Measurements from ENCODE around the gene SUGCT.
"Not testable (repeated sequence)": the region's sequence is repeated elsewhere in the genome, so short reads cannot be mapped to it uniquely, and the experiment has no call there.

SUGCT gene

DNA sequence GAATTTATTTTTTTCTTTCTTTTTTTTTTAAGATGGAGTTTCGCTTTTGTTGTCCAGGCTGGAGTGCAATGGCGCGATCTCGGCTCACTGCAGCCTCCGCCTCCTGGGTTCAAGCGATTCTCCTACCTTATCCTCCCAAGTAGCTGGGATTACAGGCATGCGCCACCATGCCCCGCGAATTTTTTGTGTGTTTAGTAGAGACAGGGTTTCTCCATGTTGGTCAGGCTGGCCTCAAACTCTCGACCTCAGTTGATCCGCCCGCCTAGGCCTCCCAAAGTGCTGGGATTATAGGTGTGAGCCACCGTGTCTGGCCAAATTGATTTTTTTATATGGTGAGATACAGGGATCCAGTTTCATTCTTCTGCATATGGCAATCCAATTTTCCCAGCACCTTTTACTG, 5.1 kb downstream of the SUGCT start:
- not testable (repeated sequence) for DNase-seq

DNA sequence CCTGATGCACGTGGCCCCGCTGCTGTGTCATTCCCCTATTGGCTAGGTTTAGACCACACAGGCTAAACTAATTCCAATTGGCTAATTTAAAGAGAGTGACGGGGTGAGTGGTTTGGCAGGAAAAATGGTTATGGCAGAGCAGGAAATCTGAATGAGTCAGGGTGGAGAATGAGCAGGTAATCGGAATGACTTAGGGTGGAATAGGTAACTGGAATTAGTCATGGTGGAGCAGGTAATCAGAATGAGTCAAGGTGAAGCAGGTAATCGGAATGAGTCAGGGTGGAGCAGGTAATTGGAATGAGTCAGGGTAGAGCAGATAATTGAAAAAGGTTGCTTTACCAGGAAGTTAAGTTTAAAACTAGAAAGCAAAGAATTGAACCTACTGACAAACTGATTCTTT, 7.1 kb downstream of the SUGCT start:
- not testable (repeated sequence) for DNase-seq

- DNase-seq = not testable (repeated sequence)
These were observed 10.9 kb downstream of the SUGCT start for GRCh38 chr7:40145596-40146130.

DNA sequence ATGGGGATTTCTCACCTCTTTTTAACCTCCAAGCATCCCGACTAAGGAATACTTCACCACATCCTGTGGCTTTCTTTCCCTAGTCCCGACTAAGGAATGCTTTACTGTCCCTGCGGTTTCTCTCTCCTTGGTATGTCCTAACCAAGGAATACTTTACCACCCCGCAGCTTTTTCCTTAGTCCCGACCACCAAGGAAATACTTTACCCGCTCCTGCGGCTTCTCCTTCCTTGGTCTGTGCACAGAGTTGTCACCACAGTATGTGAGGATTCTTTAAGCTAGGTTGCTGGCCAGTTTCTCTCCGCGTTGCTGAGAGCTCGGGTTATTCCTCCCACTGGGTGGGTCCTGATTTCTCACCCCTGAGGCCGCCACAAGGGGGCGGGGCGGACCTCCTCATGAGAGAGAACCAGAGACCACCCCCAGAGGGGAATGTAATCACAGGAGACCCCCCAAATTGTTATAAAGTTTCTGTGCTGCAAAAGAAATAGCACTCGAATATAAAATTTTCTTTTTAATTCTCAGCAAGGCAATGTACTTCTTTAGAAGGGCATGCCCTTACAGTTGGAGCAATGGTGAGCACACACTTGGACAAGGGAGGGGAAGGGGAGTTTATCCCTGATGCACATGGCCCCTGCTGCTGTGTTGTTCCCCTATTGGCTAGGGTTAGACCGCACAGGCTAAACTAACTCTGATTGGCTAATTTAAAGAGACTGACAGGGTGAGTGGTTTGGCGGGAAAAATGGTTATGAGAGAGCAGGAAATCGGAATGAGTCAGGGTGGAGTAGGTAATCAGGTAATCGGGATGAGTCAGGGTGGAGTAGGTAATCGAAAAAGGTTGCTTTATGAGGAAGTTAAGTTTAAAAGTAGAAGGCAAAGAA, 12.8 kb downstream of the SUGCT start:
- no peak for DNase-seq

DNA sequence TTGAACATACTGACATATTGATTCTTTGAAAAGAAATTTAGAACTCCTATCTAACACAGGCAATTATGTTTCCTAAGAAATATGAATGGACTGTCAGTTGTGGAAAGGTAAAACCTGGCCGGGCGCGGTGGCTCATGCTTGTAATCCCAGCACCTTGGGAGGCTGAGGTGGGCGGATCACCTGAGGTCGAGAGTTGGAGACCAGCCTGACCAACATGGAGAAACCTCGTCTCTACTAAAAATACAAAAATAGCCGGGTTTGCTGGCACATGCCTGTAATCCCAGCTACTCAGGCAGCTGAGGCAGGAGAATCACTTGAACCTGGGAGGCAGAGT, 13.4 kb downstream of the SUGCT start:
- not testable (repeated sequence) for DNase-seq

DNA sequence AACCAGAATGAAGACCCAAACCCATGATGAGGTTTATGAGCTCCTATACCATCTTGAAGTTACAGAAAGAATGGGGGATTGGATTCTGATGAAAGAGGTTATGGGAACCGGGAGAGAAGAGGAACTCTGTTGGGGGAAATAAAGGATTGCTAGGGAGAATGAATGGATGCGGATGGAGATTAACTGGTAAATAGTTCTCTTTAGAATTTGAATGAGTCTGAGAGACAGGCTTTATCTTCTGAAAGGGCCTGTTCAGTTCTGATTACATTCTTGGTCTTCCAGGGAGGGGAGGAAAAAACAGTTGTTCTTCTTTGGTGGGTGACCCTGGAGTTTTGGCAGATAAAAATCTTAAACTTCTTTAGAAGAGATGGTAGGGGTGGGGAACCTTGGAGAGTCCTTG, 13.9 kb downstream of the SUGCT start:
- DNase-seq = no peak

DNA sequence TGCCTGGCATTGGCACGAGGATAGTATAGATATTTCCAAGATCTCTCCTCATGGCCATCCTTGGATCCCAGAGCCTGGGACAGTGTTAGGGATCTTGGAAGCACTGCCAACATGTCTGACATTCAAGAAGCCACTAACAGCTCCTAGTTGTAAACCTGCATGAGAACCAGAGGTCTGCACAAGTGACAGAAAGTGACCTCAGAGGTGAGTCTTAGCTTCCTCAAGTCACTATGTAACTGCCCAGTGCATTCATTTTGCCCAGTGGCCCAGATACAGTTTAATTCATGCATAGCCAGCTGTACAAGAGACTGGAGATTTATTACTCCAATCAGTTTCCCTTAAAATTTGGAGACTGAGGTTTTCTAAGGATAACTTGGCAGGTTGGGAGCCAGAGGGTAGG, 16.7 kb downstream of the SUGCT start:
- no peak for DNase-seq

DNA sequence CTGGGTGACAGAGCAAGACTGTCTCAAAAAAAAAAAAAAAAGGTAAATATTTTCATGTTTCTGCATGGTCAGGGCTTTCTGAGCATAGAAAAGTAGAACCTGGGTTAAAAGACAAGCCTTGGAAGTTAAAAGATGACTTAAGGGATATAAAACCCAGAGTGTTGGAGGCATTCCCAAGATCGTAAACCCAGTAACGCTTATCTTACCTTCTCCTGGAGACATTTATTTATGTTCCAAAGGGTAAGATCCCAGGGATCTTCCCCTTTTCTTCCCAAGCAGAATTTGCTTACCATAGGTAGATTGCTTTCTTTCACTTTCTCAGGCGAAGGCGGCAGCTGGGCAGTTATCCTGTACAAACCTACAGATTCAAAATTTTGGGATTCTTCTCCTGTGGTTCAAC, 22.2 kb downstream of the SUGCT start:
- no peak for DNase-seq

- DNase-seq = no peak
These were observed 27.7 kb downstream of the SUGCT start for GRCh38 chr7:40162516-40162915.

GRCh38 chr7:40165216-40165615, 30.4 kb downstream of the SUGCT start:
- DNase-seq = no peak

DNA sequence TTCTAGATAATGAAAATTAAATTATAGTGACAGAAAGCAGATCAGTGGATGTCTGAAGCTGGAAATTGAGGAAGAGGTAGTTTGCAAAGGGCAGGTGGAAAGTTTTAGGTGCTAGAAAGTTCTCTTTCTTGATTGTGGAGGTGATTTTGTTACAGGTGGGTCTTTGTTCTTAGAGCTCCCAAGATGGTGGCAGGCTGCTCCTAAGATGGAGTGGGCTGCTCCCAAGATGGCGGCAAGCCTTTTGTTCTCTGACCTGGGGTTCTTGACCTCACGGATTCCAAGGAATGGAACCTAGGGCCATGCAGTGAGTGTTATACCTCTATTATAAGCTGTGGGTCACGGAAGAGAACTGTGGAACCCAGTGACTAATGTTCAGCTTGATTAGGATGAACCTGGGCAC, 32.5 kb downstream of the SUGCT start:
- no peak for DNase-seq

DNA sequence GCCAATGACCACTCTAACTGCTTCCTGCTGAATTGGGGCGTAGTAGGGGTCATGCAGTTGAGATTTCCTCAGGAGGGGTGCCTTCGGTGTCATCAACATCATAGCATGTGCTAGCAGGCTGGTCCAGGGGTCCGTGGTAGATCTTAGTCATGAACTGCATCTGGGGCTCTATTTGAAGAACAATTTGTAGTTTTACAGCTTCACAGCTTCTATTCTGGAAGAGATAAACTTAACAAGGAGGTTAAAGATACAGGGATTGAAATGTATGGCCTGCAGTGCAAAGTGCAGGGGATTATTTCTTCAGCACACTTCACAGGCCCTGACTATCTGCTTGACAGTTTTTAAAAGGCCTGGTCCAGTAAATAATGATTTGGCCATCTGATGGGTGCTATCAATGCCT, 33.5 kb downstream of the SUGCT start:
- not testable (repeated sequence) for DNase-seq

- not testable (repeated sequence) for DNase-seq
These were observed 38.3 kb downstream of the SUGCT start for GRCh38 chr7:40173121-40173520.

DNA sequence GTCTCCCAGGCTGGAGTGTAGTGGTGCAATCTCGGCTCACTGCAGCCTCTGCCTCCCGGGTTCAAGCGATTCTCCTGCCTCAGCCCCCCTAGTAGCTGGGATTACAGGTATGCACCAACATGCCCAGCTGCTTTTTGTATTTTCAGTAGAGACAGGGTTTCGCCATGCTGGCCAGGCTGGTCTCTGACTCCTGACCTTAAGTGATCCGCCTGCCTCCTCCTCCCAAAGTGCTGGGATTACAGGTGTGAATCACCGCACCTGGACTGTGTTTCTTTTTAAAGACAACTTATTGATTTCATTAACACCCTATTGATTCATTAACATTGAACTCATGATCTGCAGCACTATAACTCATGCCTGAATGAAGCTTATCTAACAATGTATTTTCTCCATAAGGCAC, 40.5 kb downstream of the SUGCT start:
- DNase-seq = not testable (repeated sequence)

GRCh38 chr7:40175725-40176510, 41.1 kb downstream of the SUGCT start:
- no peak for DNase-seq

GRCh38 chr7:40177071-40177470, 42.3 kb downstream of the SUGCT start:
- DNase-seq = no peak

DNA sequence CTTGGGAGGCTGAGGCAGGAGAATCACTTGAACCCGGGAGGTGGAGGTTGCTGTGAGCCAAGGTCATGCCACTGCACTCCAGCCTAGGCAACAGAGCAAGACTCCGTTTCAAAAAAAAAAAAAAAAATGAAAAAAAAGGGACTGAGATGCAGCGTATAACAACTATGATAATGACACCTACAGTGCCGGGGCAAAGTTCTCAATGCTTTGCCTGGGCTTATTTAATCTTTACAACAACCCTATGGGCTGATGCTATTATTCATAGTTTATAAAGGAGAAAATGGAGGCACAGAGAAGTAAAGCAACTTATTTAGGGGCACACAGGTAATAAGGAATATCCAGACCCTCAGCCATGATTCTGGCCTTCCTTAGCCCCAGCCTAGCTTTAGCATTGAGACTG, 47.6 kb downstream of the SUGCT start:
- no peak for DNase-seq

- no peak for DNase-seq
These were observed 51.8 kb downstream of the SUGCT start for GRCh38 chr7:40186586-40186985.

DNA sequence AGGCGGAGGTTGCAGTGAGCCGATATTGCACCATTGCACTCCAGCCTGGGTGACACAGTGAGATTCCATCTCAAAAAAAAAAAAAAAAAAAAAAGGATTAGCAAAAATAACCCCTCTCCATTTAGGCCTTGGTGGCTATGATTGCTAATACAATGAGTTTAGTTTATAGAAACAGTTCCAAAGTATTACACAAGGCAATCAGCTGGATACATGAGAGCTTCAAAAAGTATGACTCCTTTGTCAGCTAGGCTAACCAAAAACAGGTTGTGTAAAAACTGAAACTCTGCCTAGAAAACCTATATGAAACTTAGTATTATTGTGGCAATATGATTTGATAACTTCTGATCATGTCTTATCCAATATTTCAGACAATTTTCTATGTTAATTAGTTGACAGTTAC, 57.2 kb downstream of the SUGCT start:
- DNase-seq = no peak

- no peak for DNase-seq
These were observed 59.9 kb downstream of the SUGCT start for GRCh38 chr7:40194745-40195144.

- DNase-seq = no peak
These were observed 62.7 kb downstream of the SUGCT start for GRCh38 chr7:40197527-40197926.

DNA sequence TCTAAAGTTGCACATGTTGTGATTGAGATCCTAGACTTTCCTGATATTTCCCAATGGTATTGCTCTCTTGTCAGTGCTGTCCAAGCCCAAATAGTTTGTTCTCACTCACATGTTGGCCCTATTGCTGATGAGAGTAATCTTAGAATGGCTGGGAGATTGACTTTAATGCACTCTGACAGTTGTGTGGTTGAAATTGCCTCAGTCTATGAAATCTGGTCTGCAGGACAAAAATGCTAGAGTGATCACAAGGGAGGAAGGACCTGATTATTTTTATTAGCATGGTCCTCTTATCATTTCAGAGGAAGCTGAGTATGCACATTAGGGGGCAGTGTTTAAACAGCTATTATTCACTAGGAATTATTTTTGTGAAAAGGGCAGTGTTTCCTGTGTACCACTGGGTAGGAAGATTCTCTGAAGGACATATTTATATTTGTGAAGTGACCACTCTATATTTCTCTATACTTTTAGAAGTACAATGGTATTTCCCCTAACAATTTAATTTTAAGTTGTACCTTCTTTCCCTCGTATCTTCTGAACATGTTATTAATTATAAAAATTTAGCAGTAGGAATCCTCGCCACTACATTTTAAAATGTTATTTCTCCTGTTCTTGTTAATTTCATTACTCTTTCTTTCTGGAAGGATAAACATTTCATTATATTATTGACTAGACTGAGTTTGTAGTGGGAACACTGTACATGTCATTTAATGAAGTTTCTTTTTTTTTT, 64.4 kb downstream of the SUGCT start:
- DNase-seq = no peak

DNA sequence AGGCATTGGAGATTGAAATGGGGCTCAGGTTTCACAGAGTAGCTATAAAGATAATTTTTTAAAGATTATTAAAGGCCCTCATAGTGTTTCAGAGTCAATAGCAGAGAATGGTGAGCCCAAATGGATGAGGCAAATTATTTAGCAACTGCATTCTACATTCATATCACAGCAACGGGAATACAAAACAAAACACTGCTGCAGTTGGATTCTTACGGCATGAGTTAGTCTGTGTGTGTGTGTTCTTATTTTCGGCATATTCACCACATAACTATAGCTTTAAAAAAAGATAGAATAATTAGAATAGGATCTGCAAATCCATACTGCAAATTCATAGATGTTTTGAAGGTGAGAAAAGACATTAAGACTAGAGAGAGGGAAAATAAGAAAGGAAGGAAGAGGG, 66.0 kb downstream of the SUGCT start:
- DNase-seq = no peak

All from NCI-H187 (cell line).